ENCODE data around the gene KIF19.

KIF19 gene

DNA sequence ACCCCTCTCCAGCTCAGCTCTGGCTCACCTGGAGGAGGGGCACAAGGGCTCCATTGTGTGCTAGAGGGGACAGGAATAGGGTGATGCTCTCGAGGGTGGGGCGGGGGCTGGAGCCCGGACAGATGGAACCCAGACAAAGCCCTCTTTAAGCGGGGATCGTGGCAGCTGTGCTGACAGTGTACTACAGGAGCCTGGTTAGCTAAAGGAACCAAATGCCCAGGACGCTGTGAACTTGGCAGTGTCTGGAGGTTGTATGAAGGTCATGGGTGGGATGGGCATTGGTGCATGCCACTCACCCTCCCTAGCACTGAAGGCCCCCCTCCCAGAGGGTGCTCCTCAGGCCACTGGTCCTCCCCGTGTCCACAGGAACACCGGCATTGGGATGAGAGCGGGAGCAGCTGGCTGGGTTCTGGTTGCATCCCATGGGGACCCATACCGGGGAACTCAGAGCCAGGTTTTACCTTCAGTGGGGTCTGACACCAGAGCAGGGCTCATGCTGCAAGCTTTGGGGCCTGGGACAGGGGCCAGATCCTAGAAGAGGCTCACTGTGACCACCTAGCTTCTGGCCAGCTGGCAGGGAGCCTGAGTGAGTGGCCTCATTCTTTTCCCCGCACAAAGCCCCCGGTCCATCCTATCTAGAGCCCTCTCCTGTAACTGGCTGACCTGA is 11.9 kb downstream of the KIF19 start:
- Histone ChIP-seq H3K4me2 (ENCODE audit: low read depth, low read length, poor library complexity, severe bottlenecking) (no peak overlapping the region), H3K27ac (ENCODE audit: low read depth, low read length) (no peak overlapping the region), H3K9me3 (ENCODE audit: insufficient read depth, low read length) (no peaks in the 10 kb centered on the region), H3K27me3 (ENCODE audit: low read length) (no peaks in the 10 kb centered on the region), H3K9me2 (replicated peaks; ENCODE audit: insufficient read depth, low read length) (no peaks in the 10 kb centered on the region), H3K9ac (ENCODE audit: low read length) (no peak overlapping the region), H2AFZ (ENCODE audit: low read depth, low read length, severe bottlenecking) (no peak overlapping the region), H3K79me2 (ENCODE audit: insufficient read depth, low read length) (no peaks in the 10 kb centered on the region), H3K4me3 (ENCODE audit: insufficient read depth, low read length, poor library complexity, severe bottlenecking) (no peak overlapping the region), H4K20me1 (ENCODE audit: low read depth, low read length) (no peaks in the 10 kb centered on the region), H3F3A (ENCODE audit: insufficient read depth) (no peaks in the 10 kb centered on the region), H3K36me3 (ENCODE audit: low read length) (no peaks in the 10 kb centered on the region)
- TF ChIP-seq, protein P1, sequence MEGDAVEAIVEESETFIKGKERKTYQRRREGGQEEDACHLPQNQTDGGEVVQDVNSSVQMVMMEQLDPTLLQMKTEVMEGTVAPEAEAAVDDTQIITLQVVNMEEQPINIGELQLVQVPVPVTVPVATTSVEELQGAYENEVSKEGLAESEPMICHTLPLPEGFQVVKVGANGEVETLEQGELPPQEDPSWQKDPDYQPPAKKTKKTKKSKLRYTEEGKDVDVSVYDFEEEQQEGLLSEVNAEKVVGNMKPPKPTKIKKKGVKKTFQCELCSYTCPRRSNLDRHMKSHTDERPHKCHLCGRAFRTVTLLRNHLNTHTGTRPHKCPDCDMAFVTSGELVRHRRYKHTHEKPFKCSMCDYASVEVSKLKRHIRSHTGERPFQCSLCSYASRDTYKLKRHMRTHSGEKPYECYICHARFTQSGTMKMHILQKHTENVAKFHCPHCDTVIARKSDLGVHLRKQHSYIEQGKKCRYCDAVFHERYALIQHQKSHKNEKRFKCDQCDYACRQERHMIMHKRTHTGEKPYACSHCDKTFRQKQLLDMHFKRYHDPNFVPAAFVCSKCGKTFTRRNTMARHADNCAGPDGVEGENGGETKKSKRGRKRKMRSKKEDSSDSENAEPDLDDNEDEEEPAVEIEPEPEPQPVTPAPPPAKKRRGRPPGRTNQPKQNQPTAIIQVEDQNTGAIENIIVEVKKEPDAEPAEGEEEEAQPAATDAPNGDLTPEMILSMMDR (IDR thresholded peaks at IDR 0.05; ENCODE audit: insufficient read depth, low read length, poor library complexity, severe bottlenecking) = no peak
- no peak for TF ChIP-seq EZH2phosphoT487 (conservative IDR thresholded peaks at IDR 0.05; ENCODE audit: low read length)

DNA sequence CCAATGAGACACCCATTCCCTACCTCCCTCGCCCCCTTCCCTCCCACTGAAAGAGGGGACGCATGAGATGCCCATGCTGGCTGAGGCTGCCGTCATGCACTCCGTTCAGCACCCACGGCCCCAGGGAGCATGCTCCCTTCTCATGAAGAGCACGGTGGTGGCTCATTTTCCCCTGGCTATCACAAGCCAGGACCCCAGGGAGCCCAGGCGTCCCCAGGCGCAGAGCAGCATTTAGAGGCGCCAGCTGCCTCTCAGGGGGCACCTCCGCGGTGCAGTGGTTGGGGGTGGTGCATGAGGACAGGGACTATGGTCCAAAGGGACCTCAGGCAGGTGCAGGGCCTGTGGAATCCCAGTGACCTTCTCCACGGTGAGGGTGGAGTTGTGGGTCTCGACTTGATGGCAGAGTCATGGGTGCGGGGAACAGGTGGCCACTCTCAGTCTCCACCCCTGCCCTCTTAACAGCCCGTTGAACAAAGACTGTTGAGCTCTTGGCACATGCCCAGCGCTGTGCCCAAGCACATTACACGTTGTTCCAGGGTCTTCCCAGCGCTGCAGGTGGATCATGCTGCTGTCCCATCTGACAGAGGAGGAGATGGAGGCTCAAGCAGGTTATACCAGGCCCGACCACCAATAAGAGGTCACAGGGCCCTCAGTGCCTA is 13.6 kb downstream of the KIF19 start:
- Histone ChIP-seq H3K4me3 (ENCODE audit: insufficient read depth, low read length, poor library complexity, severe bottlenecking) (no peak overlapping the region), H3K9ac (ENCODE audit: low read length) (no peak overlapping the region), H3K79me2 (ENCODE audit: insufficient read depth, low read length) (no peaks in the 10 kb centered on the region), H3K27me3 (ENCODE audit: low read length) (no peaks in the 10 kb centered on the region), H3K9me2 (replicated peaks; ENCODE audit: insufficient read depth, low read length) (no peaks in the 10 kb centered on the region), H3K36me3 (ENCODE audit: low read length) (no peaks in the 10 kb centered on the region), H3K9me3 (ENCODE audit: insufficient read depth, low read length) (no peaks in the 10 kb centered on the region), H3F3A (ENCODE audit: insufficient read depth) (no peaks in the 10 kb centered on the region), H3K27ac (ENCODE audit: low read depth, low read length) (no peak overlapping the region), H4K20me1 (ENCODE audit: low read depth, low read length) (no peaks in the 10 kb centered on the region), H2AFZ (ENCODE audit: low read depth, low read length, severe bottlenecking) (no peak overlapping the region), H3K4me2 (ENCODE audit: low read depth, low read length, poor library complexity, severe bottlenecking) (no peak overlapping the region)
- TF ChIP-seq, protein P1 (IDR thresholded peaks at IDR 0.05; ENCODE audit: insufficient read depth, low read length, poor library complexity, severe bottlenecking) = no peak

DNA sequence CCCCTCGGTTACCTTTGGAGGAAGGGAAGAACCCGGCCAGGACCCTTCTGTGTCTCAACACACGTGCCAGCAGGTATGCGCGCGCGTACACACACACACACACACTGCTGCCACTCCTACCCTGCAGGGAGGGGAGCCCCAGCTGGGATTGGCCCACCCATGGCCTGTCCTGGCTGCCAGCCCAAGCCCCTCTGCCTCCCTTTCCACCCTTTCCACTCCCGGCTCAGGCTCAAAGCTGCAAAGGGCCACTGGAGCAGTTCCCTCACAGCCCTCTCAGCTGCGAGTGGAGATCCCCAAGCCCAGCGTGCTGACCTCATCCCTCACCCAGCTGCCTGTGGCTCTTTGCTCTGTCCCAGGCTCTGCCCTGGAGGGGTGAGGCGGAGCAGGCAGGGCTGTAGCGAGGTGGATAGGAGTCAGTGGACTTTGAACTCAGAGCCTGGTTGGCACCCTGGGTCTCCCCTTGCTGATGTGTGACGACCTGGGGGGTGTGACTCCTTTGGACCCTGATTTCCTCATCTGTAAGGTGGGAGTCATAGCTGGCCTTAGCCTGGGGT is 14.5 kb downstream of the KIF19 start:
- no peak overlapping the region for H3K4me2 ChIP-seq (ENCODE audit: low read depth, low read length, poor library complexity, severe bottlenecking)
- H3F3A ChIP-seq (ENCODE audit: insufficient read depth) = no peaks in the 10 kb centered on the region
- no peak overlapping the region for H3K4me3 ChIP-seq (ENCODE audit: insufficient read depth, low read length, poor library complexity, severe bottlenecking)
- H3K36me3 ChIP-seq (ENCODE audit: low read length) = no peaks in the 10 kb centered on the region
- no peaks in the 10 kb centered on the region for H3K9me3 ChIP-seq (ENCODE audit: insufficient read depth, low read length)
- H3K27me3 ChIP-seq (ENCODE audit: low read length) = no peaks in the 10 kb centered on the region
- no peak overlapping the region for H3K9ac ChIP-seq (ENCODE audit: low read length)
- no peaks in the 10 kb centered on the region for H3K79me2 ChIP-seq (ENCODE audit: insufficient read depth, low read length)
- no peak overlapping the region for H2AFZ ChIP-seq (ENCODE audit: low read depth, low read length, severe bottlenecking)
- TF ChIP-seq EZH2phosphoT487 (conservative IDR thresholded peaks at IDR 0.05; ENCODE audit: low read length) = no peak
- TF ChIP-seq, protein P1 (IDR thresholded peaks at IDR 0.05; ENCODE audit: insufficient read depth, low read length, poor library complexity, severe bottlenecking) = no peak
- H3K27ac ChIP-seq (ENCODE audit: low read depth, low read length) = no peak overlapping the region
- no peaks in the 10 kb centered on the region for H3K9me2 ChIP-seq (replicated peaks; ENCODE audit: insufficient read depth, low read length)
- H4K20me1 ChIP-seq (ENCODE audit: low read depth, low read length) = no peaks in the 10 kb centered on the region
